GM21447 (cell line): ENCODE results near the gene RBM6.

Experiments used
- ATAC-seq: cut with Tn5 transposase; IDR thresholded peaks from one replicate; pipeline ENCODE4 v1.9.1; 2021; ENCODE audit not compliant: unreplicated experiment

The RBM6 gene

GRCh38 chr3:50124052-50124799 is 184.3 kb downstream of the RBM6 start:
- no peak for ATAC-seq

- no peak for ATAC-seq
These were observed 184.8 kb downstream of the RBM6 start for GRCh38 chr3:50124800-50125178.

GRCh38 chr3:50125541-50126286 is 185.8 kb downstream of the RBM6 start:
- no peak for ATAC-seq

- no peak for ATAC-seq
These were observed 186.6 kb downstream of the RBM6 start for GRCh38 chr3:50126287-50127211.
